Measurements from ENCODE around the gene NRXN3. TPM values are rescaled to one million over a fixed set of nuclear protein-coding genes. Genes with fewer than 3 reads are reported as not detected.

NRXN3 gene
- total RNA-seq, 2 experiments from 2014 or later, result not detected

- POLR2A ChIA-PET, result no interaction called here
- Mint-ChIP-seq H3K27ac (no peak overlapping the region), H3K27me3 (no peaks in the 10 kb centered on the region), H3K36me3 (ENCODE audit: low read depth) (no peaks in the 10 kb centered on the region), H3K4me3 (no peak overlapping the region), H3K9me3 (no peaks in the 10 kb centered on the region), H3K4me1 (no peaks in the 10 kb centered on the region)
- CTCF ChIA-PET, result no interaction called here
- DNase-seq, result no peak
Measured at GRCh38 chr14:79179985-79180384, 1009.8 kb downstream of the NRXN3 start.

GRCh38 chr14:79180656-79181055 is 1010.5 kb downstream of the NRXN3 start:
- H3K27ac Mint-ChIP-seq, result no peak overlapping the region
- H3K9me3 Mint-ChIP-seq, result no peaks in the 10 kb centered on the region
- ChIA-PET CTCF (no interaction called here), POLR2A (no interaction called here)
- H3K4me3 Mint-ChIP-seq, result no peak overlapping the region
- DNase-seq, result no peak
- no peaks in the 10 kb centered on the region for H3K36me3 Mint-ChIP-seq (ENCODE audit: low read depth)
- no peaks in the 10 kb centered on the region for H3K27me3 Mint-ChIP-seq
- H3K4me1 Mint-ChIP-seq, result no peaks in the 10 kb centered on the region

GRCh38 chr14:79186523-79186922 is 1016.4 kb downstream of the NRXN3 start:
- CTCF ChIA-PET, result no interaction called here

GRCh38 chr14:79193689-79194477 is 1023.7 kb downstream of the NRXN3 start:
- ChIA-PET POLR2A (no interaction called here), CTCF (no interaction called here)
- no peaks in the 10 kb centered on the region for H3K27me3 Mint-ChIP-seq
- H3K4me3 Mint-ChIP-seq, result no peak overlapping the region
- H3K9me3 Mint-ChIP-seq, result peaks cover 3% of the 10 kb centered on the region
- H3K4me1 Mint-ChIP-seq, result no peaks in the 10 kb centered on the region
- no peak for DNase-seq
- H3K27ac Mint-ChIP-seq, result no peak overlapping the region
- no peaks in the 10 kb centered on the region for H3K36me3 Mint-ChIP-seq (ENCODE audit: low read depth)

More at GRCh38 chr14:79186523-79186922, 1016.4 kb downstream of the NRXN3 start:
- Mint-ChIP-seq H3K4me1 (no peaks in the 10 kb centered on the region), H3K27me3 (no peaks in the 10 kb centered on the region), H3K36me3 (ENCODE audit: low read depth) (no peaks in the 10 kb centered on the region), H3K4me3 (no peak overlapping the region), H3K27ac (no peak overlapping the region), H3K9me3 (peaks cover 4% of the 10 kb centered on the region)
- POLR2A ChIA-PET, result no interaction called here
- no peak for DNase-seq

GRCh38 chr14:79196216-79196615 is 1026.0 kb downstream of the NRXN3 start:
- no peaks in the 10 kb centered on the region for H3K4me1 Mint-ChIP-seq
- H3K4me3 Mint-ChIP-seq, result no peak overlapping the region
- DNase-seq, result no peak
- no peak overlapping the region for H3K27ac Mint-ChIP-seq
- POLR2A ChIA-PET, result no interaction called here
- H3K27me3 Mint-ChIP-seq, result no peaks in the 10 kb centered on the region
- no peaks in the 10 kb centered on the region for H3K36me3 Mint-ChIP-seq (ENCODE audit: low read depth)
- CTCF ChIA-PET, result no interaction called here
- peaks cover 11% of the 10 kb centered on the region for H3K9me3 Mint-ChIP-seq

- H3K36me3 Mint-ChIP-seq (ENCODE audit: low read depth), result no peaks in the 10 kb centered on the region
- no peaks in the 10 kb centered on the region for H3K4me1 Mint-ChIP-seq
- no peak for DNase-seq
- POLR2A ChIA-PET, result no interaction called here
- H3K27me3 Mint-ChIP-seq, result no peaks in the 10 kb centered on the region
- CTCF ChIA-PET, result no interaction called here
- peaks cover 11% of the 10 kb centered on the region for H3K9me3 Mint-ChIP-seq
- no peak overlapping the region for H3K27ac Mint-ChIP-seq
- no peak overlapping the region for H3K4me3 Mint-ChIP-seq
Measured at GRCh38 chr14:79197516-79197915, 1027.3 kb downstream of the NRXN3 start.

GRCh38 chr14:79199217-79199616 is 1029.0 kb downstream of the NRXN3 start:
- Mint-ChIP-seq H3K27ac (no peak overlapping the region), H3K27me3 (no peaks in the 10 kb centered on the region), H3K4me1 (no peaks in the 10 kb centered on the region), H3K4me3 (no peak overlapping the region), H3K9me3 (peaks cover 13% of the 10 kb centered on the region), H3K36me3 (ENCODE audit: low read depth) (no peaks in the 10 kb centered on the region)
- DNase-seq, result no peak
- ChIA-PET POLR2A (no interaction called here), CTCF (no interaction called here)

- H3K4me1 Mint-ChIP-seq, result no peaks in the 10 kb centered on the region
- H3K36me3 Mint-ChIP-seq (ENCODE audit: low read depth), result no peaks in the 10 kb centered on the region
- no peaks in the 10 kb centered on the region for H3K27me3 Mint-ChIP-seq
- H3K4me3 Mint-ChIP-seq, result no peak overlapping the region
- POLR2A ChIA-PET, result no interaction called here
- no peak for DNase-seq
- peaks cover 13% of the 10 kb centered on the region for H3K9me3 Mint-ChIP-seq
- no peak overlapping the region for H3K27ac Mint-ChIP-seq
- CTCF ChIA-PET, result no interaction called here
Measured at GRCh38 chr14:79201564-79202207, 1031.5 kb downstream of the NRXN3 start.

GRCh38 chr14:79204591-79204990 is 1034.4 kb downstream of the NRXN3 start:
- ChIA-PET CTCF (no interaction called here), POLR2A (no interaction called here)
- Mint-ChIP-seq H3K4me1 (no peaks in the 10 kb centered on the region), H3K27ac (no peak overlapping the region), H3K36me3 (ENCODE audit: low read depth) (no peaks in the 10 kb centered on the region), H3K4me3 (no peak overlapping the region), H3K9me3 (peaks cover 5% of the 10 kb centered on the region), H3K27me3 (no peaks in the 10 kb centered on the region)
- DNase-seq, result no peak

GRCh38 chr14:79209418-79209817 is 1039.2 kb downstream of the NRXN3 start:
- Mint-ChIP-seq H3K4me1 (no peaks in the 10 kb centered on the region), H3K9me3 (no peaks in the 10 kb centered on the region), H3K36me3 (ENCODE audit: low read depth) (no peaks in the 10 kb centered on the region), H3K27ac (no peak overlapping the region), H3K4me3 (no peak overlapping the region), H3K27me3 (no peaks in the 10 kb centered on the region)
- DNase-seq, result no peak
- ChIA-PET POLR2A (no interaction called here), CTCF (no interaction called here)

- ChIA-PET POLR2A (no interaction called here), CTCF (no interaction called here)
- Mint-ChIP-seq H3K27ac (no peak overlapping the region), H3K9me3 (peaks cover 9% of the 10 kb centered on the region), H3K4me1 (no peaks in the 10 kb centered on the region), H3K36me3 (ENCODE audit: low read depth) (no peaks in the 10 kb centered on the region), H3K27me3 (no peaks in the 10 kb centered on the region), H3K4me3 (no peak overlapping the region)
- no peak for DNase-seq
Measured at GRCh38 chr14:79225815-79226214, 1055.6 kb downstream of the NRXN3 start.

GRCh38 chr14:79229383-79229909 is 1059.3 kb downstream of the NRXN3 start:
- Mint-ChIP-seq H3K27me3 (no peaks in the 10 kb centered on the region), H3K4me3 (no peak overlapping the region), H3K4me1 (no peaks in the 10 kb centered on the region), H3K27ac (no peak overlapping the region), H3K9me3 (peaks cover 6% of the 10 kb centered on the region), H3K36me3 (ENCODE audit: low read depth) (no peaks in the 10 kb centered on the region)
- POLR2A ChIA-PET, result no interaction called here
- CTCF ChIA-PET, result no interaction called here
- no peak for DNase-seq

GRCh38 chr14:79242666-79243065 is 1072.5 kb downstream of the NRXN3 start:
- POLR2A ChIA-PET, result no interaction called here
- Mint-ChIP-seq H3K4me1 (no peaks in the 10 kb centered on the region), H3K27me3 (no peaks in the 10 kb centered on the region), H3K9me3 (peaks cover 4% of the 10 kb centered on the region), H3K4me3 (no peak overlapping the region), H3K36me3 (ENCODE audit: low read depth) (no peaks in the 10 kb centered on the region), H3K27ac (no peak overlapping the region)
- no peak for DNase-seq
- CTCF ChIA-PET, result no interaction called here

- no peak for DNase-seq
- no peaks in the 10 kb centered on the region for H3K27me3 Mint-ChIP-seq
- no peaks in the 10 kb centered on the region for H3K36me3 Mint-ChIP-seq (ENCODE audit: low read depth)
- no peak overlapping the region for H3K4me3 Mint-ChIP-seq
- ChIA-PET POLR2A (no interaction called here), CTCF (no interaction called here)
- no peaks in the 10 kb centered on the region for H3K4me1 Mint-ChIP-seq
- H3K27ac Mint-ChIP-seq, result no peak overlapping the region
- peaks cover under 1% of the 10 kb centered on the region for H3K9me3 Mint-ChIP-seq
Measured at GRCh38 chr14:79246173-79246572, 1076.0 kb downstream of the NRXN3 start.
